Liver (tissue), 4 donors: ENCODE data around the gene CNNM1. TPM values are rescaled to one million over a fixed set of nuclear protein-coding genes. Genes with fewer than 3 reads are reported as not detected.

Experiments used
- polyA plus RNA-seq, 2 donors: library from polyadenylated mRNA; stranded (reverse) in 1 of 2; unstranded in 1 of 2; fragments of 200-250 nt in 1 of 2; fragments of >200 nt in 1 of 2; fragmentation: Nextera tagmentation in 1 of 2; extraction: Ambion mirVana in 1 of 2; gene quantifications; one replicate each; pipeline versions ENCODE4 v1.2.1 to v1.2.3, GENCODE V29; 2013 to 2015
- total RNA-seq, 2 donors: library from RNA; depleted of rRNA; stranded (reverse); fragments of >200 nt; gene quantifications; one replicate each; pipeline ENCODE4 v1.2.3, GENCODE V29; 2014
- donor health status: healthy.
- donor health status: healthy.
- donor health status: healthy.

CNNM1 gene
- total and polyA plus RNA-seq, 4 donors: 0.05 to 0.10 (median 0.07) TPM

Other genes with a start within 250 kb of the CNNM1 start
- under 1 TPM in 1 of 2 donors, not detected in 1; 0.05 TPM for gene HPSE2, start 93.5 kb upstream of the CNNM1 start, total RNA-seq
- not detected for gene HPSE2, start 93.5 kb upstream of the CNNM1 start, polyA plus RNA-seq
- 100 to 1,000 TPM in 1 of 2 donors, 10 to 100 TPM in 1; 73.5 to 137 TPM for gene GOT1, start 101.3 kb downstream of the CNNM1 start, total RNA-seq
- gene GOT1, start 101.3 kb downstream of the CNNM1 start, polyA plus RNA-seq: 100 to 1,000 TPM; 109 to 271 TPM
- gene NKX2-3, start 203.6 kb downstream of the CNNM1 start, total RNA-seq: under 1 TPM in 1 of 2 donors, not detected in 1; 0.09 TPM
- under 1 TPM in 1 of 2 donors, not detected in 1; 0.06 TPM for gene NKX2-3, start 203.6 kb downstream of the CNNM1 start, polyA plus RNA-seq